ENCODE data around the gene STAP2. TPM values are rescaled to one million over a fixed set of nuclear protein-coding genes. Genes with fewer than 3 reads are reported as not detected.

The STAP2 gene
- total RNA-seq, 4 donors from 2014 or later = 67.0 to 93.1 (median 87.2) TPM

DNA sequence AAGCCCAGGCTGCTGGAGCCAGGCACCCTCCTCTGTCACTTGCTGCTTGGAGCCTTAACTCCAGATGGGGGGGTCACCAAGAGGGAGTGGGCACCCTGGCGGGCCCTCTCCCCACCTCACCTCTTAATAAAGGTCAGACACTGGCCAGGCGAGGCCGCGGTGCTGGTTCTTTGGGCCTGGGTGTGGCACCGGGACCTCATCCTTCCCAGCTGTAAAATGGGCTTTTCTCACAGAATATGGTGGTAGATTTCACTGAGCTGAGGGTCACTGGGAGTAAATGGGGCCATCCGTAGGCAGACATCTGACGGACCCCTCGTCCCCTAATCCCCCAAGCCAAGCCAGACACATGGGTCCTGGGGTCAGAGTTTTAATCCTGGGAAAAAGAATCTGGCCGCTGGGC lies 14.9 kb downstream of the STAP2 start:
- no peaks in the 10 kb centered on the region for H3K9me3 ChIP-seq
- TF ChIP-seq, protein P1, sequence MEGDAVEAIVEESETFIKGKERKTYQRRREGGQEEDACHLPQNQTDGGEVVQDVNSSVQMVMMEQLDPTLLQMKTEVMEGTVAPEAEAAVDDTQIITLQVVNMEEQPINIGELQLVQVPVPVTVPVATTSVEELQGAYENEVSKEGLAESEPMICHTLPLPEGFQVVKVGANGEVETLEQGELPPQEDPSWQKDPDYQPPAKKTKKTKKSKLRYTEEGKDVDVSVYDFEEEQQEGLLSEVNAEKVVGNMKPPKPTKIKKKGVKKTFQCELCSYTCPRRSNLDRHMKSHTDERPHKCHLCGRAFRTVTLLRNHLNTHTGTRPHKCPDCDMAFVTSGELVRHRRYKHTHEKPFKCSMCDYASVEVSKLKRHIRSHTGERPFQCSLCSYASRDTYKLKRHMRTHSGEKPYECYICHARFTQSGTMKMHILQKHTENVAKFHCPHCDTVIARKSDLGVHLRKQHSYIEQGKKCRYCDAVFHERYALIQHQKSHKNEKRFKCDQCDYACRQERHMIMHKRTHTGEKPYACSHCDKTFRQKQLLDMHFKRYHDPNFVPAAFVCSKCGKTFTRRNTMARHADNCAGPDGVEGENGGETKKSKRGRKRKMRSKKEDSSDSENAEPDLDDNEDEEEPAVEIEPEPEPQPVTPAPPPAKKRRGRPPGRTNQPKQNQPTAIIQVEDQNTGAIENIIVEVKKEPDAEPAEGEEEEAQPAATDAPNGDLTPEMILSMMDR (IDR thresholded peaks at IDR 0.05) = no peak
- TF ChIP-seq POLR2AphosphoS5 (IDR thresholded peaks at IDR 0.05) (no peak), EP300 (IDR thresholded peaks at IDR 0.05) (no peak), POLR2A (IDR thresholded peaks at IDR 0.05) (no peak)
- WGBS = 100% methylated on average over 3 of the region's 9 CpGs
- H3K27me3 ChIP-seq = no peaks in the 10 kb centered on the region
- H3K27ac ChIP-seq = no peak overlapping the region
- H3K4me3 ChIP-seq = no peak overlapping the region
- H3K4me1 ChIP-seq = peaks cover 15% of the 10 kb centered on the region
- H3K36me3 ChIP-seq = peaks cover 3% of the 10 kb centered on the region
- DNase-seq (ENCODE audit: low spot score in 2 of 2) = no peak

DNA sequence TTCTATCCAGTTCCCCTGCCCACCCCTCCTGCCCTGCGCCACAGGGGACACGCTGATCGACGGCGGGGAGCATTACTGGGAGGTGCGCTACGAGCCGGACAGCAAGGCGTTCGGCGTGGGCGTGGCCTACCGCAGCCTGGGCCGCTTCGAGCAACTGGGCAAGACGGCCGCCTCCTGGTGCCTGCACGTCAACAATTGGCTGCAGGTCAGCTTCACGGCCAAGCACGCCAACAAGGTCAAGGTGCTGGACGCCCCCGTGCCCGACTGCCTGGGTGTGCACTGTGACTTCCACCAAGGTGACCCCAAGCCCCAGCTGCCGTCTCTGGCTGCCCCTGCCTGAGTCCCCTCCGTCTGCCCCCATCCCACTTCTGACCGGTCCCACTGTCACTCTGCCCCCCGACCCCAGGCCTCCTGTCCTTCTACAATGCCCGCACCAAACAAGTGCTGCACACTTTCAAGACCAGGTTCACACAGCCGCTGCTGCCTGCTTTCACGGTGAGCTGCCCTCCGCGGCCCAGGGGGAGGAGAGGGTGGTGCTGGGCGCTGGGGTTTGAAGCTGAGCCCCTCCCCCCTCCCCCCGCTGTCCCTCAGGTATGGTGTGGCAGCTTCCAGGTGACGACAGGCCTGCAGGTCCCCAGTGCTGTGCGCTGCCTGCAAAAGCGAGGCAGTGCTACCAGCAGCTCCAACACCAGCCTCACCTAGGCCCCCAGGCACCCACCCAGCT lies 15.5 kb downstream of the STAP2 start:
- Histone ChIP-seq H3K27me3 (no peaks in the 10 kb centered on the region), H3K4me1 (peaks cover 11% of the 10 kb centered on the region), H3K36me3 (peaks cover 3% of the 10 kb centered on the region), H3K27ac (no peak overlapping the region), H3K4me3 (no peak overlapping the region), H3K9me3 (no peaks in the 10 kb centered on the region)
- TF ChIP-seq EP300 (IDR thresholded peaks at IDR 0.05) = no peak
- no peak for TF ChIP-seq POLR2AphosphoS5 (IDR thresholded peaks at IDR 0.05)
- TF ChIP-seq POLR2A (IDR thresholded peaks at IDR 0.05) = no peak
- TF ChIP-seq, protein P1 (IDR thresholded peaks at IDR 0.05) = no peak
- DNase-seq (ENCODE audit: low spot score in 2 of 2) = no peak
- WGBS = 72% methylated on average over 14 of the region's 37 CpGs

DNA sequence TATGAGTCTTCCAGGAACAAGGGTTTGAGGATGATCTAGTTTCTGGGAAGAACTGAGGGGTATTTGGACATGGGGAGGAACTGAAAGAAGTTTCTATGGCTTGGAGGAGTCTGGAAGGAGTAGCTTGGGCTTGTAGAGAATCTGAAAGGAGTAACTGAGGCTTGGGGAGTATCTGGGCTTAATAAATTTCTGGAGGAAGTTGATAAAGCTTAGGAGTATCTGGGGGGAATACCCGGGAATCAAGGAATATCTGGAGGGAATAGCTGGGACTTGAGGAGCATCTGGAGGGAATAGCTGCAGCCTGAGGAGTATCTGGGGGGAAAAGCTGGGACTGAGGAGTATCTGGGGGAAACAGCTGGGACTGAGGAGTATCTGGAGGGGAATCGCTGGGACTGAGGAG lies 18.2 kb downstream of the STAP2 start:
- TF ChIP-seq POLR2A (IDR thresholded peaks at IDR 0.05) (no peak), EP300 (IDR thresholded peaks at IDR 0.05) (no peak), POLR2AphosphoS5 (IDR thresholded peaks at IDR 0.05) (no peak)
- TF ChIP-seq, protein P1 (IDR thresholded peaks at IDR 0.05) = no peak
- Histone ChIP-seq H3K4me1 (no peaks in the 10 kb centered on the region), H3K27ac (no peak overlapping the region), H3K36me3 (no peaks in the 10 kb centered on the region), H3K27me3 (no peaks in the 10 kb centered on the region), H3K4me3 (no peak overlapping the region), H3K9me3 (no peaks in the 10 kb centered on the region)
- WGBS = 88% methylated on average over 2 of the region's 2 CpGs
- DNase-seq (ENCODE audit: low spot score in 2 of 2) = no peak

DNA sequence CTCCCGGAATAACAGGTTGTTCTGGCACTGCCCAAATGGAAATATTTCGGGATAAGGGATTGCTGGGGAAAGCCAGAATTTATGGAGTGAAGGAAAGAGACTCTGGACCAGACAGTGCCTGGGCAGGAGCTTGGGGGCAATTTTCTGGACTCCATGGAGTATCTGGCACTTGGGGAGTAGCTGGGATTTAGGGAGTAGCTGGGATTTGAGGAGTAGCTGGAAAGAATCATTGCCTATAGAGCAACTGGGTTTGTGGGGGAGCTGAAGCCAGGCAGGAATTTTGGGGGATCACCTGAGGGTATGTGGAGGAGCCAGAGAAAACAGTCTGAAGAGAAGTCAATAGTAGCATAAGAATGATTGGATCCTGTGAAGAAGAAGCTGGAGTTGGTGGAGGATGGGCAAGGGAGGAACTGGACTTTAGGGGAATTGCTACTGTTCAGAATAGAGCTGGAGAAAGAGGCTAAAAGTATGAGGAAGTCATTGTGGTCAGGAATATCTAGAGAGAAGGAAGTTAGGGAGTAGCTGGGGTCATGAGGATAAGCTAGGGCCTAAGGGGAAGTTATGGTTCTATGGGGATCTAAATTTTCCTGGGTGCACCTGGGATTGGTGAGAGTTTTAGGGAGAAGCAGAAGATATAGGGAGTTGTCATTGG lies 19.4 kb downstream of the STAP2 start:
- H3K36me3 ChIP-seq = no peaks in the 10 kb centered on the region
- no peak overlapping the region for H3K4me3 ChIP-seq
- no peaks in the 10 kb centered on the region for H3K9me3 ChIP-seq
- no peak for DNase-seq (ENCODE audit: low spot score in 2 of 2)
- H3K27ac ChIP-seq = no peak overlapping the region
- TF ChIP-seq POLR2A (IDR thresholded peaks at IDR 0.05) (no peak), POLR2AphosphoS5 (IDR thresholded peaks at IDR 0.05) (no peak), EP300 (IDR thresholded peaks at IDR 0.05) (no peak)
- TF ChIP-seq, protein P1 (IDR thresholded peaks at IDR 0.05) = no peak
- 90% methylated on average over 2 of the region's 2 CpGs for WGBS
- H3K27me3 ChIP-seq = no peaks in the 10 kb centered on the region
- H3K4me1 ChIP-seq = peaks cover 5% of the 10 kb centered on the region

DNA sequence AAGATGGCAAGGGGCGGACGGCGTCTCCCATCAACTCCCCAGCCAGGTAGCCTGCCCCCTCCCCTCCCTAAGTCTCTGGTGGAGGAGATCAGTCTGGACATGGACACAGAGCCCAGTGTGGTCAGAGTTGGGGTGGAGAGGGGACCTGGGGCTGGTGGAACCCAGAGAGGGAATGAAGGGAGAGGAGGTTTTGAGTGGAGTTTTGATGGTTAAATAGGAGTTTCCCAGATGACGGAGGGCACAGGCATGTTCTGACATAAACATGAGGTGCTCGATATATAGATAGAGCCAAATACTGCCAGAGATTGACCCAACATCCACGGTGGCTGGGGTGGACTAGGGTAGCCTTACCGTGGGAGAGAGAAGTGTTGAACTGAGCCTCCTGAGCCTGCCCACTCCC lies 20.2 kb downstream of the STAP2 start:
- no peak for TF ChIP-seq POLR2A (IDR thresholded peaks at IDR 0.05)
- no peak for TF ChIP-seq POLR2AphosphoS5 (IDR thresholded peaks at IDR 0.05)
- TF ChIP-seq, protein P1 (IDR thresholded peaks at IDR 0.05) = no peak
- TF ChIP-seq EP300 (IDR thresholded peaks at IDR 0.05) = no peak
- Histone ChIP-seq H3K27ac (no peak overlapping the region), H3K36me3 (no peaks in the 10 kb centered on the region), H3K4me1 (peaks cover 7% of the 10 kb centered on the region), H3K27me3 (no peaks in the 10 kb centered on the region), H3K9me3 (no peaks in the 10 kb centered on the region), H3K4me3 (no peak overlapping the region)
- WGBS = 90% methylated on average over 7 of the region's 7 CpGs
- DNase-seq (ENCODE audit: low spot score in 2 of 2) = no peak

All from suprapubic skin (tissue), 4 donors.